GM12878 (cell line): ENCODE measurements around the gene TYRP1. TPM values are rescaled to one million over a fixed set of nuclear protein-coding genes. Genes with fewer than 3 reads are reported as not detected.

Experiments
- ATAC-seq: fragments of 200-7000 bp; cut with Tn5 transposase; 3 replicates; pipeline ENCODE4 v1.9.1; 2020; ENCODE audit warnings: mild to moderate bottlenecking, moderate library complexity
- BruUV-seq: library from RNA; stranded (reverse); fragments of 400-500 nt; replicated peaks from 2 replicates; lab custom pipeline; 2021; lab: Mats Ljungman, UMichigan
- CTCF ChIA-PET: fragments of 300-600 bp; sonication (Branson Sonifier 250); formaldehyde crosslinking; extraction: SDS; loops from one replicate; lab custom pipeline; 2021; ENCODE audit warnings: inconsistent platforms; lab: Yijun Ruan, JAX
- POLR2A ChIA-PET: fragments of 350-600 bp; formaldehyde crosslinking; extraction: SDS; loops from one replicate; lab custom pipeline; 2021; ENCODE audit warnings: inconsistent platforms; lab: Charles Lee
- RAD21 ChIA-PET: fragments of 300-600 bp; sonication (Branson Sonifier 250); formaldehyde crosslinking; loops from one replicate; lab custom pipeline; 2023; ENCODE audit warnings: antibody characterized with exemption; ENCODE audit not compliant: unreplicated experiment; lab: Charles Lee
- SMC1A ChIA-PET: fragments of 300-600 bp; sonication (Branson Sonifier 250); formaldehyde crosslinking; loops from one replicate; lab custom pipeline; 2023; ENCODE audit not compliant: unreplicated experiment, uncharacterized antibody; lab: Charles Lee
- DNase-seq: peaks from one replicate; pipeline ENCODE4 v3.0.0-alpha.2; 2011; ENCODE audit warnings: low read depth, low spot score
- FAIRE-seq: peaks from 3 replicates; lab custom pipeline; 2011; peaks lifted over from hg19 to GRCh38; lab: Jason Lieb, UNC
- H2AFZ ChIP-seq: 2 replicates; pipeline ENCODE4 v1.6.0; 2011; ENCODE audit warnings: low read depth, low read length, control low read depth; ENCODE audit not compliant: control insufficient read depth
- H3K27ac ChIP-seq: 2 replicates; pipeline ENCODE4 v1.5.1; 2011; ENCODE audit warnings: control low read depth; ENCODE audit not compliant: control insufficient read depth, insufficient read depth
- H3K27me3 ChIP-seq, 2 experiments: replicated peaks in 1 of 2; 2 replicates each; pipeline versions ENCODE4 v1.6.0 to v1.6.1; 2011; ENCODE audit warnings: low read length in 1 of 2; ENCODE audit not compliant: control insufficient read depth in 2 of 2, insufficient read depth in 2 of 2
- H3K36me3 ChIP-seq, 2 experiments: 2 replicates each; pipeline ENCODE4 v1.5.1; 2011; ENCODE audit warnings: low read length in 1 of 2; ENCODE audit not compliant: control insufficient read depth in 2 of 2, insufficient read depth in 2 of 2
- H3K4me1 ChIP-seq: 2 replicates; pipeline ENCODE4 v1.6.1; 2011; ENCODE audit warnings: mild to moderate bottlenecking, low read length, moderate library complexity, mixed read lengths; ENCODE audit not compliant: control insufficient read depth, insufficient read depth
- H3K4me2 ChIP-seq: 2 replicates; pipeline ENCODE4 v1.6.0; 2011; ENCODE audit warnings: control low read depth; ENCODE audit not compliant: control insufficient read depth, insufficient read depth
- H3K4me3 ChIP-seq: fragments of 200-600 bp; sonication (generic); 2 replicates; pipeline ENCODE4 v1.5.1; 2016
- H3K79me2 ChIP-seq: 2 replicates; pipeline ENCODE4 v1.6.0; 2011; ENCODE audit warnings: low read length; ENCODE audit not compliant: control insufficient read depth, insufficient read depth
- H3K9ac ChIP-seq: 2 replicates; pipeline ENCODE4 v1.8.0; 2011; ENCODE audit warnings: low read length, control low read depth, mixed read lengths; ENCODE audit not compliant: control insufficient read depth, insufficient read depth
- H3K9me3 ChIP-seq: replicated peaks from 3 replicates; pipeline ENCODE4 v1.5.1; 2011; ENCODE audit warnings: mild to moderate bottlenecking, low read length; ENCODE audit not compliant: control insufficient read depth, insufficient read depth
- H4K20me1 ChIP-seq: 2 replicates; pipeline ENCODE4 v1.6.0; 2011; ENCODE audit not compliant: control insufficient read depth, insufficient read depth
- BACH1 ChIP-seq: fragments of 450-650 bp; IDR thresholded peaks from 2 replicates; pipeline ENCODE4 v1.6.1; 2017; ENCODE audit warnings: mild to moderate bottlenecking, borderline replicate concordance
- CHD1 ChIP-seq: IDR thresholded peaks from 2 replicates; pipeline ENCODE4 v1.6.1; 2012; ENCODE audit warnings: low read depth, low read length, improper control_type of control experiment
- PAX8 ChIP-seq: fragments of 450-650 bp; IDR thresholded peaks from 2 replicates; pipeline ENCODE4 v1.6.1; 2017; ENCODE audit warnings: mild to moderate bottlenecking, moderate library complexity
- POLR2AphosphoS2 ChIP-seq: IDR thresholded peaks from 2 replicates; pipeline ENCODE4 v1.6.1; 2011; ENCODE audit warnings: low read depth, mild to moderate bottlenecking, low read length, improper control_type of control experiment, moderate library complexity
- RELB ChIP-seq: fragments of 450-650 bp; IDR thresholded peaks from 2 replicates; pipeline ENCODE4 v1.6.1; 2017; ENCODE audit warnings: low read depth, mild to moderate bottlenecking, moderate library complexity
- SP1 ChIP-seq: IDR thresholded peaks from one replicate; pipeline ENCODE4 v1.6.1; 2011; ENCODE audit warnings: low read depth, low read length
- WGBS: methylation state at CpG from one replicate; pipeline ENCODE4 v1.1.6; 2016; ENCODE audit warnings: low lambda C conversion rate; ENCODE audit not compliant: insufficient replicate concordance, insufficient coverage; ENCODE audit errors: missing lambda C conversion rate; 5-methylcytosine and 5-hydroxymethylcytosine counted together
- in situ Hi-C: fragments of 300-500 bp; cut with MboI; formaldehyde crosslinking; loops from 9 replicates; pipeline ENCODE4 v1.14.3; 2018; ENCODE audit warnings: mixed read lengths
- intact Hi-C: fragments of 100-400 bp; cut with micrococcal nuclease; formaldehyde crosslinking; loops from one replicate; pipeline ENCODE4 v1.14.2; 2022; ENCODE audit not compliant: unreplicated experiment
- polyA plus RNA-seq, 11 experiments: library from polyadenylated mRNA; depleted of rRNA in 4 of 11; unstranded in 6 of 11; stranded (reverse) in 5 of 11; fragments of >200 nt; fragmentation: Nextera tagmentation in 4 of 11; fragmentation: Illumina TruSeq in 1 of 11; extraction: Ambion mirVana in 4 of 11; extraction: Trizol in 1 of 11; gene quantifications; 1 replicate in 1 of 11; 2 replicates in 10 of 11; pipeline versions ENCODE4 v1.2.1 to v1.2.3, GENCODE V29; 2011 to 2016; ENCODE audit warnings: inconsistent platforms in 2 of 11, missing spikeins in 2 of 11, low read depth in 1 of 11
- total RNA-seq, 4 experiments: library from RNA; depleted of rRNA in 3 of 4; stranded (reverse); fragments of >200 nt in 3 of 4; fragmentation: Illumina TruSeq in 1 of 4; extraction: Trizol in 1 of 4; gene quantifications; 2 replicates each; pipeline versions ENCODE4 v1.2.1 to v1.2.3, GENCODE V29; 2013 to 2021
- TF ChIP-seq, protein P1 (sequence below): fragments of 450-650 bp; formaldehyde crosslinking; IDR thresholded peaks from 2 replicates; pipeline ENCODE4 v1.5.0; 2022; ENCODE audit warnings: mild to moderate bottlenecking, missing genetic modification characterization
- TF ChIP-seq, protein P2 (sequence below): IDR thresholded peaks from 2 replicates; pipeline ENCODE4 v1.6.1; 2012; ENCODE audit warnings: improper control_type of control experiment, low read depth, low read length; ENCODE audit not compliant: insufficient replicate concordance

TYRP1 gene
- total and polyA plus RNA-seq, 10 of the 15 experiments (the other 5 are each of a cell fraction or from before 2014, with no cell fraction given) = 0.01 TPM; not detected in 9

GRCh38 chr9:12689233-12689632, 4.0 kb upstream of the TYRP1 start:
- DNase-seq = no peak
- intact Hi-C loops = no loop called here

GRCh38 chr9:12694013-12694412, 828 bp downstream of the TYRP1 start:
- DNase-seq = no peak
- intact Hi-C loops = no loop called here
- TF ChIP-seq RELB (no peak), SP1 (no peak), CHD1 (no peak), BACH1 (no peak), PAX8 (no peak)
- TF ChIP-seq, protein P1, sequence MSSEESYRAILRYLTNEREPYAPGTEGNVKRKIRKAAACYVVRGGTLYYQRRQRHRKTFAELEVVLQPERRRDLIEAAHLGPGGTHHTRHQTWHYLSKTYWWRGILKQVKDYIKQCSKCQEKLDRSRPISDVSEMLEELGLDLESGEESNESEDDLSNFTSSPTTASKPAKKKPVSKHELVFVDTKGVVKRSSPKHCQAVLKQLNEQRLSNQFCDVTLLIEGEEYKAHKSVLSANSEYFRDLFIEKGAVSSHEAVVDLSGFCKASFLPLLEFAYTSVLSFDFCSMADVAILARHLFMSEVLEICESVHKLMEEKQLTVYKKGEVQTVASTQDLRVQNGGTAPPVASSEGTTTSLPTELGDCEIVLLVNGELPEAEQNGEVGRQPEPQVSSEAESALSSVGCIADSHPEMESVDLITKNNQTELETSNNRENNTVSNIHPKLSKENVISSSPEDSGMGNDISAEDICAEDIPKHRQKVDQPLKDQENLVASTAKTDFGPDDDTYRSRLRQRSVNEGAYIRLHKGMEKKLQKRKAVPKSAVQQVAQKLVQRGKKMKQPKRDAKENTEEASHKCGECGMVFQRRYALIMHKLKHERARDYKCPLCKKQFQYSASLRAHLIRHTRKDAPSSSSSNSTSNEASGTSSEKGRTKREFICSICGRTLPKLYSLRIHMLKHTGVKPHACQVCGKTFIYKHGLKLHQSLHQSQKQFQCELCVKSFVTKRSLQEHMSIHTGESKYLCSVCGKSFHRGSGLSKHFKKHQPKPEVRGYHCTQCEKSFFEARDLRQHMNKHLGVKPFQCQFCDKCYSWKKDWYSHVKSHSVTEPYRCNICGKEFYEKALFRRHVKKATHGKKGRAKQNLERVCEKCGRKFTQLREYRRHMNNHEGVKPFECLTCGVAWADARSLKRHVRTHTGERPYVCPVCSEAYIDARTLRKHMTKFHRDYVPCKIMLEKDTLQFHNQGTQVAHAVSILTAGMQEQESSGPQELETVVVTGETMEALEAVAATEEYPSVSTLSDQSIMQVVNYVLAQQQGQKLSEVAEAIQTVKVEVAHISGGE (CRISPR knock-in tag) = no peak
- TF ChIP-seq, protein P2, sequence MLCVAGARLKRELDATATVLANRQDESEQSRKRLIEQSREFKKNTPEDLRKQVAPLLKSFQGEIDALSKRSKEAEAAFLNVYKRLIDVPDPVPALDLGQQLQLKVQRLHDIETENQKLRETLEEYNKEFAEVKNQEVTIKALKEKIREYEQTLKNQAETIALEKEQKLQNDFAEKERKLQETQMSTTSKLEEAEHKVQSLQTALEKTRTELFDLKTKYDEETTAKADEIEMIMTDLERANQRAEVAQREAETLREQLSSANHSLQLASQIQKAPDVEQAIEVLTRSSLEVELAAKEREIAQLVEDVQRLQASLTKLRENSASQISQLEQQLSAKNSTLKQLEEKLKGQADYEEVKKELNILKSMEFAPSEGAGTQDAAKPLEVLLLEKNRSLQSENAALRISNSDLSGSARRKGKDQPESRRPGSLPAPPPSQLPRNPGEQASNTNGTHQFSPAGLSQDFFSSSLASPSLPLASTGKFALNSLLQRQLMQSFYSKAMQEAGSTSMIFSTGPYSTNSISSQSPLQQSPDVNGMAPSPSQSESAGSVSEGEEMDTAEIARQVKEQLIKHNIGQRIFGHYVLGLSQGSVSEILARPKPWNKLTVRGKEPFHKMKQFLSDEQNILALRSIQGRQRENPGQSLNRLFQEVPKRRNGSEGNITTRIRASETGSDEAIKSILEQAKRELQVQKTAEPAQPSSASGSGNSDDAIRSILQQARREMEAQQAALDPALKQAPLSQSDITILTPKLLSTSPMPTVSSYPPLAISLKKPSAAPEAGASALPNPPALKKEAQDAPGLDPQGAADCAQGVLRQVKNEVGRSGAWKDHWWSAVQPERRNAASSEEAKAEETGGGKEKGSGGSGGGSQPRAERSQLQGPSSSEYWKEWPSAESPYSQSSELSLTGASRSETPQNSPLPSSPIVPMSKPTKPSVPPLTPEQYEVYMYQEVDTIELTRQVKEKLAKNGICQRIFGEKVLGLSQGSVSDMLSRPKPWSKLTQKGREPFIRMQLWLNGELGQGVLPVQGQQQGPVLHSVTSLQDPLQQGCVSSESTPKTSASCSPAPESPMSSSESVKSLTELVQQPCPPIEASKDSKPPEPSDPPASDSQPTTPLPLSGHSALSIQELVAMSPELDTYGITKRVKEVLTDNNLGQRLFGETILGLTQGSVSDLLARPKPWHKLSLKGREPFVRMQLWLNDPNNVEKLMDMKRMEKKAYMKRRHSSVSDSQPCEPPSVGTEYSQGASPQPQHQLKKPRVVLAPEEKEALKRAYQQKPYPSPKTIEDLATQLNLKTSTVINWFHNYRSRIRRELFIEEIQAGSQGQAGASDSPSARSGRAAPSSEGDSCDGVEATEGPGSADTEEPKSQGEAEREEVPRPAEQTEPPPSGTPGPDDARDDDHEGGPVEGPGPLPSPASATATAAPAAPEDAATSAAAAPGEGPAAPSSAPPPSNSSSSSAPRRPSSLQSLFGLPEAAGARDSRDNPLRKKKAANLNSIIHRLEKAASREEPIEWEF = no peak

More at GRCh38 chr9:12689233-12689632, 4.0 kb upstream of the TYRP1 start:
- RAD21 ChIA-PET = no interaction called here
- Histone ChIP-seq H3K27me3 (no peaks in the 10 kb centered on the region), H3K4me1 (no peaks in the 10 kb centered on the region), H2AFZ (no peak overlapping the region), H3K4me3 (no peak overlapping the region), H3K79me2 (no peaks in the 10 kb centered on the region), H3K9me3 (no peaks in the 10 kb centered on the region), H4K20me1 (no peaks in the 10 kb centered on the region), H3K27ac (no peak overlapping the region), H3K4me2 (no peak overlapping the region), H3K36me3 (no peaks in the 10 kb centered on the region), H3K9ac (no peak overlapping the region)
- POLR2A ChIA-PET = no interaction called here
- SMC1A ChIA-PET = no interaction called here
- TF ChIP-seq POLR2AphosphoS2 = no peak
- 0% methylated on average over 1 of the region's 1 CpG for WGBS
- BruUV-seq = no TSS peak
- ATAC-seq = no peak
- in situ Hi-C loops = no loop called here
- CTCF ChIA-PET = no interaction called here
- FAIRE-seq = no peak

More at GRCh38 chr9:12694013-12694412, 828 bp downstream of the TYRP1 start:
- in situ Hi-C loops = no loop called here
- RAD21 ChIA-PET = no interaction called here
- no peaks in the 10 kb centered on the region for H3K27me3 ChIP-seq
- POLR2A ChIA-PET = no interaction called here
- no peak overlapping the region for H3K27ac ChIP-seq
- 35% methylated on average over 8 of the region's 8 CpGs for WGBS
- no peaks in the 10 kb centered on the region for H3K9me3 ChIP-seq
- SMC1A ChIA-PET = no interaction called here
- no peak overlapping the region for H3K4me3 ChIP-seq
- CTCF ChIA-PET = no interaction called here
- no TSS peak for BruUV-seq
- H3K79me2 ChIP-seq = no peaks in the 10 kb centered on the region
- H2AFZ ChIP-seq = no peak overlapping the region
- no peaks in the 10 kb centered on the region for H3K4me1 ChIP-seq
- ATAC-seq (no peak), FAIRE-seq (no peak)
- no peaks in the 10 kb centered on the region for H4K20me1 ChIP-seq
- no peak overlapping the region for H3K4me2 ChIP-seq
- no peak overlapping the region for H3K9ac ChIP-seq
- H3K36me3 ChIP-seq = no peaks in the 10 kb centered on the region
